HG02840 (cell line): ENCODE measurements around the gene PTPRT.
"Not testable (repeated sequence)": the region's sequence is repeated elsewhere in the genome, so short reads cannot be mapped to it uniquely, and the experiment has no call there.

Experiments
- ATAC-seq: cut with Tn5 transposase; IDR thresholded peaks from one replicate; pipeline ENCODE4 v1.9.1; 2021; ENCODE audit warnings: mild to moderate bottlenecking, moderate library complexity, moderate number of reproducible peaks; ENCODE audit not compliant: unreplicated experiment, low FRiP score

Gene PTPRT

GRCh38 chr20:42938441-42939205 is 251.1 kb downstream of the PTPRT start:
- ATAC-seq = no peak

GRCh38 chr20:42936482-42936881 is 253.2 kb downstream of the PTPRT start:
- ATAC-seq = no peak

GRCh38 chr20:42924215-42924614 is 265.5 kb downstream of the PTPRT start:
- ATAC-seq = no peak

GRCh38 chr20:42923348-42923918 is 266.3 kb downstream of the PTPRT start:
- no peak for ATAC-seq

- ATAC-seq = no peak
Measured at GRCh38 chr20:42920776-42921175, 268.9 kb downstream of the PTPRT start.

GRCh38 chr20:42919316-42919715 is 270.4 kb downstream of the PTPRT start:
- no peak for ATAC-seq

- ATAC-seq = no peak
Measured at GRCh38 chr20:42915081-42915480, 274.6 kb downstream of the PTPRT start.

GRCh38 chr20:42914302-42914701 is 275.4 kb downstream of the PTPRT start:
- no peak for ATAC-seq

GRCh38 chr20:42910808-42911207 is 278.9 kb downstream of the PTPRT start:
- not testable (repeated sequence) for ATAC-seq

GRCh38 chr20:42907730-42908129 is 282.0 kb downstream of the PTPRT start:
- no peak for ATAC-seq

GRCh38 chr20:42906120-42906519 is 283.6 kb downstream of the PTPRT start:
- ATAC-seq = no peak

- ATAC-seq = no peak
Measured at GRCh38 chr20:42902509-42902908, 287.2 kb downstream of the PTPRT start.

- no peak for ATAC-seq
Measured at GRCh38 chr20:42901689-42902440, 287.8 kb downstream of the PTPRT start.

GRCh38 chr20:42900764-42901163 is 288.9 kb downstream of the PTPRT start:
- ATAC-seq = not testable (repeated sequence)

GRCh38 chr20:42895020-42895419 is 294.7 kb downstream of the PTPRT start:
- ATAC-seq = no peak

- ATAC-seq = no peak
Measured at GRCh38 chr20:42894483-42894882, 295.2 kb downstream of the PTPRT start.

GRCh38 chr20:42889517-42889916 is 300.2 kb downstream of the PTPRT start:
- ATAC-seq = no peak

GRCh38 chr20:42887281-42887680 is 302.4 kb downstream of the PTPRT start:
- no peak for ATAC-seq

GRCh38 chr20:42886801-42887200 is 302.9 kb downstream of the PTPRT start:
- no peak for ATAC-seq

GRCh38 chr20:42886046-42886445 is 303.7 kb downstream of the PTPRT start:
- no peak for ATAC-seq

- no peak for ATAC-seq
Measured at GRCh38 chr20:42875581-42875980, 314.1 kb downstream of the PTPRT start.
